A549 (cell line): Measurements from ENCODE around the gene SGCD. TPM values are rescaled to one million over a fixed set of nuclear protein-coding genes. Genes with fewer than 3 reads are reported as not detected.

ENCODE experiments used
- ATAC-seq, 2 experiments: fragments of 200-7000 bp in 1 of 2; fragments of >200 bp in 1 of 2; cut with Nextera tagmentation in 1 of 2; cut with Tn5 transposase in 1 of 2; 3 replicates each; pipeline versions ENCODE4 v1.8.0 to v1.9.1; 2018 to 2020; ENCODE audit warnings: mild to moderate bottlenecking in 1 of 2, moderate library complexity in 1 of 2
- CTCF ChIA-PET: fragments of 300-600 bp; sonication (Branson Sonifier 250); formaldehyde crosslinking; extraction: SDS; loops from one replicate; lab custom pipeline; 2021; ENCODE audit warnings: antibody characterized with exemption, inconsistent platforms; lab: Yijun Ruan, JAX
- POLR2A ChIA-PET: fragments of 350-600 bp; formaldehyde crosslinking; extraction: SDS; loops from one replicate; lab custom pipeline; 2021; ENCODE audit warnings: antibody characterized with exemption, inconsistent platforms; lab: Yijun Ruan, JAX
- DNase-seq, 2 experiments: peaks; one replicate each; pipeline versions ENCODE4 v3.0.0 to v3.0.0-alpha.2; 2011 to 2016; ENCODE audit warnings: low read depth in 1 of 2, low spot score in 1 of 2
- FAIRE-seq: peaks from 2 replicates; lab custom pipeline; 2011; peaks lifted over from hg19 to GRCh38; lab: Jason Lieb, UNC
- H3K27ac ChIP-seq, 2 experiments: fragments of >200 bp; sonication (Bioruptor Twin); formaldehyde crosslinking; 3 replicates each; pipeline ENCODE4 v1.5.1; 2016 to 2017
- H3K4me1 ChIP-seq: fragments of >200 bp; sonication (Bioruptor Twin); formaldehyde crosslinking; 3 replicates; pipeline ENCODE4 v1.6.1; 2016
- H3K4me2 ChIP-seq: fragments of >200 bp; sonication (Bioruptor Twin); formaldehyde crosslinking; 3 replicates; pipeline ENCODE4 v1.6.1; 2016
- H3K4me3 ChIP-seq: fragments of >200 bp; sonication (Bioruptor Twin); formaldehyde crosslinking; 3 replicates; pipeline ENCODE4 v1.5.1; 2016
- H3K9me3 ChIP-seq: fragments of >200 bp; sonication (Bioruptor Twin); formaldehyde crosslinking; 3 replicates; pipeline ENCODE4 v1.6.1; 2016
- BCL3 ChIP-seq: fragments of >200 bp; sonication (Bioruptor Twin); formaldehyde crosslinking; IDR thresholded peaks from 3 replicates; pipeline ENCODE4 v1.6.1; 2016
- EHMT2 ChIP-seq: fragments of 200-600 bp; sonication (generic); IDR thresholded peaks from 2 replicates; pipeline ENCODE4 v1.6.1; 2016; ENCODE audit warnings: antibody characterized with exemption, low read depth, mild to moderate bottlenecking, moderate library complexity
- EP300 ChIP-seq, 2 experiments: fragments of >200 bp; sonication (Bioruptor Twin); formaldehyde crosslinking; IDR thresholded peaks; 2 replicates in 1 of 2; 3 replicates in 1 of 2; pipeline ENCODE4 v1.6.1; 2016 to 2017
- FOSB ChIP-seq: fragments of 250-450 bp; sonication (Bioruptor Pico); IDR thresholded peaks from 2 replicates; pipeline ENCODE4 v1.5.0; 2020; ENCODE audit warnings: mild to moderate bottlenecking, moderate library complexity
- FOSL2 ChIP-seq, 2 experiments: fragments of 450-650 bp in 1 of 2; fragments of >200 bp in 1 of 2; sonication (Bioruptor Twin) in 1 of 2; formaldehyde crosslinking; IDR thresholded peaks; 2 replicates each; pipeline versions ENCODE4 v1.5.0 to v1.6.1; 2016 to 2020; ENCODE audit warnings: mild to moderate bottlenecking in 1 of 2, moderate library complexity in 1 of 2
- FOXS1 ChIP-seq: fragments of 250-450 bp; sonication (Bioruptor Pico); IDR thresholded peaks from 2 replicates; pipeline ENCODE4 v1.5.0; 2020; ENCODE audit warnings: mild to moderate bottlenecking, moderate library complexity
- HDAC2 ChIP-seq: fragments of 200-600 bp; sonication (generic); IDR thresholded peaks from 2 replicates; pipeline ENCODE4 v1.6.1; 2016
- HES2 ChIP-seq: fragments of >200 bp; sonication (Bioruptor Twin); formaldehyde crosslinking; IDR thresholded peaks from 2 replicates; pipeline ENCODE4 v1.6.1; 2016
- HOXB5 ChIP-seq: fragments of 250-450 bp; sonication (Bioruptor Pico); IDR thresholded peaks from 2 replicates; pipeline ENCODE4 v1.5.0; 2020; ENCODE audit warnings: mild to moderate bottlenecking, moderate library complexity
- JUN ChIP-seq, 2 experiments: fragments of >200 bp; sonication (Bioruptor Twin); formaldehyde crosslinking; IDR thresholded peaks; 2 replicates in 1 of 2; 3 replicates in 1 of 2; pipeline ENCODE4 v1.6.1; 2016 to 2017
- JUNB ChIP-seq: fragments of >200 bp; sonication (Bioruptor Twin); formaldehyde crosslinking; IDR thresholded peaks from 2 replicates; pipeline ENCODE4 v1.6.1; 2016
- MAX ChIP-seq: IDR thresholded peaks from 2 replicates; pipeline ENCODE4 v1.6.1; 2012
- MAZ ChIP-seq: fragments of 150-350 bp; IDR thresholded peaks from 2 replicates; pipeline ENCODE4 v1.6.1; 2014; ENCODE audit warnings: antibody characterized with exemption, low read depth, low read length, borderline replicate concordance
- MYC ChIP-seq: IDR thresholded peaks from 2 replicates; pipeline ENCODE4 v1.6.1; 2012; ENCODE audit warnings: mild to moderate bottlenecking, inconsistent platforms, low read length, improper control_type of control experiment, borderline replicate concordance
- NFE2L2 ChIP-seq: fragments of 150-350 bp; conservative IDR thresholded peaks from 2 replicates; pipeline ENCODE4 v1.6.1; 2014; ENCODE audit warnings: low read length
- RAD21 ChIP-seq, 2 experiments: fragments of >200 bp in 1 of 2; sonication (Bioruptor Twin) in 1 of 2; formaldehyde crosslinking in 1 of 2; IDR thresholded peaks in 1 of 2; conservative IDR thresholded peaks in 1 of 2; 2 replicates in 1 of 2; 3 replicates in 1 of 2; pipeline ENCODE4 v1.6.1; 2012 to 2018; ENCODE audit warnings: inconsistent platforms in 1 of 2
- RCOR1 ChIP-seq: fragments of 150-350 bp; IDR thresholded peaks from 2 replicates; pipeline ENCODE4 v1.6.1; 2014; ENCODE audit warnings: antibody characterized with exemption, low read length, low read depth
- RFX5 ChIP-seq: fragments of 450-650 bp; IDR thresholded peaks from 2 replicates; pipeline ENCODE4 v1.7.1; 2014; ENCODE audit warnings: antibody characterized with exemption, mild to moderate bottlenecking, moderate library complexity
- SMC3 ChIP-seq: fragments of >200 bp; sonication (Bioruptor Twin); formaldehyde crosslinking; IDR thresholded peaks from 3 replicates; pipeline ENCODE4 v1.6.1; 2018; ENCODE audit warnings: inconsistent platforms
- TFCP2L1 ChIP-seq: fragments of 250-450 bp; sonication (Bioruptor Pico); IDR thresholded peaks from 2 replicates; pipeline ENCODE4 v1.5.0; 2021; ENCODE audit warnings: mild to moderate bottlenecking
- TP53 ChIP-seq: fragments of 250-450 bp; sonication (Bioruptor Pico); IDR thresholded peaks from 2 replicates; pipeline ENCODE4 v1.5.0; 2021; ENCODE audit warnings: mild to moderate bottlenecking, moderate library complexity
- ZC3H11A ChIP-seq: fragments of 450-650 bp; IDR thresholded peaks from 2 replicates; pipeline ENCODE4 v1.6.1; 2014; ENCODE audit warnings: antibody characterized with exemption, mild to moderate bottlenecking
- ZFP36 ChIP-seq: fragments of 450-650 bp; IDR thresholded peaks from 2 replicates; pipeline ENCODE4 v1.6.1; 2014; ENCODE audit warnings: borderline replicate concordance; ENCODE audit not compliant: partially characterized antibody
- ZNF302 ChIP-seq: fragments of 250-450 bp; sonication (Bioruptor Pico); IDR thresholded peaks from 2 replicates; pipeline ENCODE4 v1.9.0; 2021; ENCODE audit warnings: inconsistent platforms, mild to moderate bottlenecking, moderate library complexity
- WGBS: methylation state at CpG from one replicate; pipeline ENCODE4 v1.1.6; 2017; ENCODE audit errors: missing lambda C conversion rate; 5-methylcytosine and 5-hydroxymethylcytosine counted together
- polyA plus RNA-seq, 4 experiments: library from polyadenylated mRNA; depleted of rRNA in 3 of 4; stranded (reverse); fragments of >200 nt; fragmentation: RNase III in 1 of 4; extraction: RNeasy Plus Mini Kit Qiagen cat#74134 plus additional on column Dnase treatment in 1 of 4; gene quantifications; 2 replicates in 3 of 4; 3 replicates in 1 of 4; pipeline ENCODE4 v1.2.3, GENCODE V29; 2011 to 2017
- TF ChIP-seq, protein P1 (sequence below): fragments of 200-600 bp; sonication (generic); IDR thresholded peaks from 2 replicates; pipeline ENCODE4 v1.6.1; 2016; ENCODE audit warnings: antibody characterized with exemption, mild to moderate bottlenecking, moderate library complexity
- TF ChIP-seq, protein P2 (sequence below): fragments of 250-450 bp; sonication (Bioruptor Pico); IDR thresholded peaks from 2 replicates; pipeline ENCODE4 v1.5.0; 2020; ENCODE audit warnings: low read depth, mild to moderate bottlenecking, moderate library complexity

SGCD gene
- polyA plus RNA-seq, 2 of the 4 experiments (the other 2 are of a cell fraction), result 7.6 to 10.6 TPM

DNA sequence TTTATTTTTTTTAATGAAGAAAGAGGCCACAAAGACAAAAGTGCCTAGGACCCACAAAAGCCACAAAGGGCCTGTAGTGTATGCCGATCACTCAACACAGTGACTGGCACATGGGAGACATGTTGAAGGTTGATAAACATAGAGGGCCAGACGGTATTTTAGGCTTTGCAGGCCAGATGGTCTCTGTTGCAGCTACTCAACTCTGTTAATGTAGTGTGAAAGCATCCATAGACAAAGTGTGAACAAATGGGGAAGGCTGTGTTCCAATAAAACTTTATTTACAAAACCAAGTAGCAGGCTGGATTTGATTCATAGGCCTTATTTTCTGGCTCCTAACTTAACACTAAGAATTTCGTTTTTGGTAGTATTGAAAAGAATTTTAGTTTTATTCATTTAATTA, 139.9 kb downstream of the SGCD start:
- no peak for TF ChIP-seq JUN (IDR thresholded peaks at IDR 0.05)
- no peak for TF ChIP-seq MAX
- no peak for TF ChIP-seq RFX5
- TF ChIP-seq BCL3, result no peak
- no peak for TF ChIP-seq NFE2L2
- no peak for TF ChIP-seq EP300 (IDR thresholded peaks at IDR 0.05)
- no peak for TF ChIP-seq EHMT2
- TF ChIP-seq RAD21 (conservative IDR thresholded peaks at IDR 0.05 in 1 of 2, IDR thresholded peaks at IDR 0.05 in 1 of 2), result no peak
- TF ChIP-seq FOSL2 (IDR thresholded peaks at IDR 0.05), result no peak
- no peak for TF ChIP-seq FOSL2 (CRISPR knock-in tag; IDR thresholded peaks at IDR 0.05)
- no peak for TF ChIP-seq HES2
- no peak overlapping the region for H3K27ac ChIP-seq
- no peak overlapping the region for H3K4me2 ChIP-seq
- no peak overlapping the region for H3K4me3 ChIP-seq
- WGBS, result 67% methylated on average over 3 of the region's 3 CpGs
- ATAC-seq (no peak), FAIRE-seq (no peak), DNase-seq (no peak)
- H3K9me3 ChIP-seq, result no peaks in the 10 kb centered on the region
- ChIA-PET CTCF (no interaction called here), POLR2A (no interaction called here)
- H3K4me1 ChIP-seq, result peaks cover 2% of the 10 kb centered on the region; the same call in 2 of the 3 replicates

DNA sequence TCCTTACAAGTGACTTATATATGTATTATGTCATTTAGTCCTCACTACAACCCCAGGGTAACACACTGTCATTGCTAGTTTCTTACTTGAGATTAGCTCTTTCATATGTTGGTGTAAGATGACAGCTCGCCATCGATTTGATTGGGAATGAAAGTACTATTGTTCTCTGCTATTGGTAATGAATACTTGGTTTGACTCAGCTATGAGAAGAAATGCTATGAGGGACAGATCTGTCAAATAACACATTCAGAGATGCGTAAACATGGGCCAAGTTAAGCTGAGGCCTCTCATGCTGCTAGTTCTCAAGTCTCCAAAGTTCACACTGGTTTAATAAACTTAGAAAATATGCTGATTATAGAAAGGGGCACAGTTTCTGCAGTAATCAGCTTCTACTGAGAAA, 142.7 kb downstream of the SGCD start:
- ATAC-seq, result no peak
- no peak overlapping the region for H3K4me3 ChIP-seq
- FAIRE-seq, result peak; percentile 28
- no peaks in the 10 kb centered on the region for H3K9me3 ChIP-seq
- WGBS, result 96% methylated on average over 3 of the region's 3 CpGs
- no peak for TF ChIP-seq RAD21 (conservative IDR thresholded peaks at IDR 0.05 in 1 of 2, IDR thresholded peaks at IDR 0.05 in 1 of 2)
- TF ChIP-seq FOSL2 (IDR thresholded peaks at IDR 0.05), result no peak
- TF ChIP-seq FOSL2 (CRISPR knock-in tag; IDR thresholded peaks at IDR 0.05), result no peak
- no peak for TF ChIP-seq FOSB (CRISPR knock-in tag)
- no peak for TF ChIP-seq HDAC2
- TF ChIP-seq HOXB5 (CRISPR knock-in tag), result no peak
- no peak for TF ChIP-seq TFCP2L1 (CRISPR knock-in tag)
- TF ChIP-seq, all 56 proteins: peak for 0
- H3K4me2 ChIP-seq, result no peak overlapping the region
- ChIA-PET CTCF (interaction anchor here (0.7 kb wide), 1 partner anchor 160 kb away, joined by 3 read pairs; no protein-coding TSS in a partner anchor), POLR2A (no interaction called here)
- peaks cover 25% of the 10 kb centered on the region for H3K4me1 ChIP-seq
- H3K27ac ChIP-seq, result no peak overlapping the region
- no peak for DNase-seq

DNA sequence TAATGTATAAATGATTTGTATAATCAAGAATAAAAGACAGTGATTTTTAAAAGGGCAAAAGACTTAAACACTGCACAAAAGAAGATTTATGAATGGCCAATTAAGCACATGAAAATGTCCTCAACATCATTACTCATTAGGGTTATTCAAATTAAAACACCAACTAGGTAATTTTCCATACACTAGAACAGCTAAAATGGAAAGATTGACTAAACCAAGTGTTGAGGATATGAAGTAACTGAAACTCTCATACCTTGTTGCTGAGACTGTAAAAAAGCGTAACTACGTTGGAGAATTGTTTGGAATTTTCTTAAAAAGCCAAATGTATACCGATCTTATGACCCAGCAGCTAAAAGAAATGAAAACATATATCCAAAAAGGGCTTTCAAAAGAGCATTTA, 144.9 kb downstream of the SGCD start:
- Histone ChIP-seq H3K9me3 (no peaks in the 10 kb centered on the region), H3K4me2 (no peak overlapping the region), H3K4me1 (peaks cover 45% of the 10 kb centered on the region), H3K4me3 (no peak overlapping the region), H3K27ac (peak overlapping the region in 1 of 2 experiments; percentile 76; a peak in 4 of 6 replicates)
- DNase-seq (no peak), FAIRE-seq (peak; percentile 7), ATAC-seq (no peak)
- WGBS, result 92% methylated on average over 3 of the region's 3 CpGs
- ChIA-PET CTCF (no interaction called here), POLR2A (no interaction called here)
- TF ChIP-seq SMC3 (no peak), ZFP36 (no peak), HDAC2 (no peak), MYC (no peak), HES2 (no peak), FOXS1 (CRISPR knock-in tag) (no peak), RFX5 (no peak), RCOR1 (no peak), ZNF302 (CRISPR knock-in tag) (no peak), TFCP2L1 (CRISPR knock-in tag) (no peak), ZC3H11A (no peak), EHMT2 (no peak), TP53 (CRISPR knock-in tag) (no peak), BCL3 (no peak), MAZ (no peak), JUNB (no peak)
- TF ChIP-seq, protein P1, sequence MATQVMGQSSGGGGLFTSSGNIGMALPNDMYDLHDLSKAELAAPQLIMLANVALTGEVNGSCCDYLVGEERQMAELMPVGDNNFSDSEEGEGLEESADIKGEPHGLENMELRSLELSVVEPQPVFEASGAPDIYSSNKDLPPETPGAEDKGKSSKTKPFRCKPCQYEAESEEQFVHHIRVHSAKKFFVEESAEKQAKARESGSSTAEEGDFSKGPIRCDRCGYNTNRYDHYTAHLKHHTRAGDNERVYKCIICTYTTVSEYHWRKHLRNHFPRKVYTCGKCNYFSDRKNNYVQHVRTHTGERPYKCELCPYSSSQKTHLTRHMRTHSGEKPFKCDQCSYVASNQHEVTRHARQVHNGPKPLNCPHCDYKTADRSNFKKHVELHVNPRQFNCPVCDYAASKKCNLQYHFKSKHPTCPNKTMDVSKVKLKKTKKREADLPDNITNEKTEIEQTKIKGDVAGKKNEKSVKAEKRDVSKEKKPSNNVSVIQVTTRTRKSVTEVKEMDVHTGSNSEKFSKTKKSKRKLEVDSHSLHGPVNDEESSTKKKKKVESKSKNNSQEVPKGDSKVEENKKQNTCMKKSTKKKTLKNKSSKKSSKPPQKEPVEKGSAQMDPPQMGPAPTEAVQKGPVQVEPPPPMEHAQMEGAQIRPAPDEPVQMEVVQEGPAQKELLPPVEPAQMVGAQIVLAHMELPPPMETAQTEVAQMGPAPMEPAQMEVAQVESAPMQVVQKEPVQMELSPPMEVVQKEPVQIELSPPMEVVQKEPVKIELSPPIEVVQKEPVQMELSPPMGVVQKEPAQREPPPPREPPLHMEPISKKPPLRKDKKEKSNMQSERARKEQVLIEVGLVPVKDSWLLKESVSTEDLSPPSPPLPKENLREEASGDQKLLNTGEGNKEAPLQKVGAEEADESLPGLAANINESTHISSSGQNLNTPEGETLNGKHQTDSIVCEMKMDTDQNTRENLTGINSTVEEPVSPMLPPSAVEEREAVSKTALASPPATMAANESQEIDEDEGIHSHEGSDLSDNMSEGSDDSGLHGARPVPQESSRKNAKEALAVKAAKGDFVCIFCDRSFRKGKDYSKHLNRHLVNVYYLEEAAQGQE, result no peak
- TF ChIP-seq, protein P2, sequence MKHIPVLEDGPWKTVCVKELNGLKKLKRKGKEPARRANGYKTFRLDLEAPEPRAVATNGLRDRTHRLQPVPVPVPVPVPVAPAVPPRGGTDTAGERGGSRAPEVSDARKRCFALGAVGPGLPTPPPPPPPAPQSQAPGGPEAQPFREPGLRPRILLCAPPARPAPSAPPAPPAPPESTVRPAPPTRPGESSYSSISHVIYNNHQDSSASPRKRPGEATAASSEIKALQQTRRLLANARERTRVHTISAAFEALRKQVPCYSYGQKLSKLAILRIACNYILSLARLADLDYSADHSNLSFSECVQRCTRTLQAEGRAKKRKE (CRISPR knock-in tag), result no peak
